DMS53 (cell line): ENCODE results near the gene PLA2G12B.
"Not testable (repeated sequence)": the region's sequence is repeated elsewhere in the genome, so short reads cannot be mapped to it uniquely, and the experiment has no call there.

ENCODE experiments used
- DNase-seq: peaks from one replicate; lab custom pipeline; 2025; lab: John Stamatoyannopoulos, UW

Gene PLA2G12B, protein sequence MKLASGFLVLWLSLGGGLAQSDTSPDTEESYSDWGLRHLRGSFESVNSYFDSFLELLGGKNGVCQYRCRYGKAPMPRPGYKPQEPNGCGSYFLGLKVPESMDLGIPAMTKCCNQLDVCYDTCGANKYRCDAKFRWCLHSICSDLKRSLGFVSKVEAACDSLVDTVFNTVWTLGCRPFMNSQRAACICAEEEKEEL

DNA sequence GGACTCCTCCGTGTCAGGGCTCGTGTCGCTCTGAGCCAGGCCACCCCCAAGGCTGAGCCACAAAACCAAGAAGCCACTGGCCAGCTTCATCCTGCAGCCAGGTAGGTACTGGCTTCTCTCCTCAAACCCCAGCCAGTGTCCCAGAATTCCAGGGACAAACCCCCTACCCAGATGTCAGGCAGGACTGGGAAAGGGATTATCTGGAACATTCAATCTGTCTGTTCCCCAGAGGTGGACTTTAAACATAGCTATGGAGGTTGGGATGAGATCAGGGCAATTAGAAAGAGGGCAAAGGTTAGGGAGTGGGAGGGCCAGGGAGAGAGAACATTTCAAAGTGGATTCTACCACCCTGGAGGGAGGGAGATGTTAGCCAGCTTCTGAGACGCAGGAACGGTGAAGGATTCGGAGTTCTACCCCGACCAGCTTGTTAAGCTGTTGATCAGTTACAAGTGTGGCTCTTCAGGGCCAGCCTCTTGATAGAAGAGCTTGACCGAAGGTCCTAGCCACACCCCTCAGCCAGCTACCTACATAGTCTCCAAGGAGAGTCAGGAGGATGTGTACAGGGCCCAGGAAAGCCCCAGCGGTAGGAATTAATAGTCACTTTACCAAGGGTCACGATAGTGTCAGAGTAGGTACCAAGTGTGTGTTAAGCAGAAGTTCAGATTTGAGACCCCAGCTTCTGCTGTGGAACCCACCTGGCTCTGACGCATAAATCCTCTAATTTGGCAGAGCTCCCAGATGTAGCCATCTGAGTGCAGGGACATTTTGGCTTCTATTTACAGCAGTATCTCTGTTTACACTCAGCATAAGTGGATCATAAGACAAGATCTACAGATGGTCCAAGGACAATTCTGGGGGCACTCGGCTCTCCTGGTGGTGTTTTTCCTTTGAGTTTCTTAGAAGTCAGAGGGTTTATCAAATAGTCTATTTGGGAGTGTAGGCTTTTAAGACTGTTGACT, at the start of gene PLA2G12B:
PLA2G12B (minus strand) TSS at position 211 of the 959 bp plus-strand sequence; CDS start at position 90, 121 bp downstream.
- peak; percentile 86 for DNase-seq

DNA sequence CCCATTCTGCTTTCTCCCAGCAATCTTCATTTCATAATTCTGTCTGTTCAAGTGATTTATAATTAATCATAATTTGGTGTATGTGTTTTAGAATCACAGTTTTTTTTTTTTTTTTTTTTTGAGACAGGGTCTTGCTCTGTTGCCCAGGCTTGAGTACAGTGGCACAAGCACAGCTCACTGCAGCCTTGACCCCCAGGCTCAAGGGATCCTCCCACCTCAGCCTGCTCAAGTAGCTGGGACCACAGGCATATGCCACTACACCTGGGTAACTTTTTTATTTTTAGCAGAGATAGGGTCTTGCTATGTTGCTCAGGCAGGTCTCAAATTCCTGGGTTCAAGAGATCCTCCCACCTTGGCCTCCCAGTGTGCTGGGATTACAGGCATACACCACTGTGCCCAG, 49.2 kb upstream of the PLA2G12B start:
- no peak for DNase-seq

DNA sequence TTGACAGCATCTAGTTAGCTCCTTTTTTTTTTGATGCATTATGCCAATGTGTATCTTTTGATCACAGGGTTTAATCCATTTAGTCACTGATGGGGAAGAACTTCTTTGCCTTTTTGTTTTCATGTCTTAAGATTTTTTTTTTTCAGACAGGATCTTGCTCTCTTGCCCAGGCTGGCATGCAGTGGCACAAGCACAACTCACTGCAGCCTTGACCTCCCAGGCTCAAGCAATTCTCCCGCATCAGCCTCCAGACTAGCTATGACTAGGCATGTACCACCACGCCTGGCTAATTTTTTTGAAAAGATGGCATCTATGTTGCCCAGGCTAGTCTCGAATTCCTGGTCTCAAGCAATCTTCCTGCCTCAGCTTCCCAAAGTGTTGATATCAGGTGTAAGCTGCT, 46.4 kb upstream of the PLA2G12B start:
- DNase-seq = no peak

DNA sequence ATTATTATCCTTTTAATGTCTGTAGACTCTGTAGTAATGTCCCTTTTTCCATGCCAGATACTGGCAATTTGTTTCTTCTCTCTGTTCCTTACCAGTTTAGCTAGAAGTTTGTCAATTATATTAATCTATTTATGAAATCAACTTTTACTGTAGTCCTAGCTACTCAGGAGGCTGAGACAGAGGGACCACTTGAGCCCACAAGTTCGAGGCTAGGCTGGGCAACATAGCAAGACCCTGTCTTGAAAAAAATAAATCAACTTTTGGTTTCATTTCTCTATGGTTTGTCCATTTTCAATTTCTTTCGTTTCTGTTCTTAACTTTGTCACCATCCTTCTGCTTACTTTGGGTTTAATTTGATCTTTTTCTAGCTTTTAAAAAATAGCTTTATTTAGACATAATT, 42.5 kb upstream of the PLA2G12B start:
- no peak for DNase-seq

DNA sequence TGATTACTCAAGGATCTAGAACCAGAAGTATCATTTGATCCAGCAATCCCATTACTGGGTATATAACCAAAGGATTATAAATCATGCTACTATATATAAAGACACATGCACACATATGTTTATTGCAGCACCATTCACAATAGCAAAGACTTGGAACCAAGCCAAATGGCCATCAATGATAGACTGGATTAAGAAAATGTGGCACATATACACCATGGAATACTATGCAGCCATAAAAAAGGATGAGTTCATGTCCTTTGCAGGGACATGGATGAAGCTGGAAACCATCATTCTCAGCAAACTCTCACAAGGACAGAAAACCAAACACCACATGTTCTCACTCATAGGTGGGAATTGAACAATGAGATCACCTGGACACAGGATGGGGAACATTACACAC, 40.9 kb upstream of the PLA2G12B start:
- not testable (repeated sequence) for DNase-seq

DNA sequence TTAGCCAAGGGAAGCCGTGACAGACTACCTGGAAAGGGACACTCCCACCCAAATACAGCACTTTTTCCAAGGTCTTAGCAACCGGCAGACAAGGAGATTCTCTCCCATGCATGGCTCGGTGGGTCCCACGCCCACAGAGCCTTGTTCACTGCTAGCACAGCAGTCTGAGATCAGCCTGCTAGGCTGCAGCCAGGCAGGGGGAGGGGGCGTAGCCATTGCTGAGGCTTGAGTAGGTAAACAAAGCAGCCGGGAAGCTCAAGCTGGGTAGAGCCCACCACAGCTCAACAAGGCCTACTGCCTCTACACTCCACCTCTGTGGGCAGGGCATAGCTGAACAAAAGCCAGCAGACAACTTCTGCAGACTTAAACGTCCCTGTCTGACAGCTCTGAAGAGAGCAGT, 35.2 kb upstream of the PLA2G12B start:
- not testable (repeated sequence) for DNase-seq

DNA sequence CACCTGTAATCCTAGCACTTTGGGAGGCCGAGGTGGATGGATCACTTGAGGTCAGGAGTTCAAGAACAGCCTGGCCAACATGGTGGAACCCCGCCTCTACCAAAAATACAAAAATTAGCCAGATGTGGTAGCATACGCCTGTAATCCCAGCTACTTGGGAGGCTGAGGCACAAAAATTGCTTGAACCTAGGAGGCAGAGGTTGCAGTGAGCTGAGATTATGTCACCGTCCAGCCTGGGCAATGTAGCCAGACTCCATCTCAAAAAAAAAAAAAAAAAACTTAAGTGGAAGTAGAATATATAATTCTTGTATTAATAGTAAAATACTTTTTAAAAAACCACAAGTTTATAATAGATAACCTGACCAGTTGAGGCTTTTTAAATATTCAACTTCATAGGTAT, 30.0 kb upstream of the PLA2G12B start:
- not testable (repeated sequence) for DNase-seq

DNA sequence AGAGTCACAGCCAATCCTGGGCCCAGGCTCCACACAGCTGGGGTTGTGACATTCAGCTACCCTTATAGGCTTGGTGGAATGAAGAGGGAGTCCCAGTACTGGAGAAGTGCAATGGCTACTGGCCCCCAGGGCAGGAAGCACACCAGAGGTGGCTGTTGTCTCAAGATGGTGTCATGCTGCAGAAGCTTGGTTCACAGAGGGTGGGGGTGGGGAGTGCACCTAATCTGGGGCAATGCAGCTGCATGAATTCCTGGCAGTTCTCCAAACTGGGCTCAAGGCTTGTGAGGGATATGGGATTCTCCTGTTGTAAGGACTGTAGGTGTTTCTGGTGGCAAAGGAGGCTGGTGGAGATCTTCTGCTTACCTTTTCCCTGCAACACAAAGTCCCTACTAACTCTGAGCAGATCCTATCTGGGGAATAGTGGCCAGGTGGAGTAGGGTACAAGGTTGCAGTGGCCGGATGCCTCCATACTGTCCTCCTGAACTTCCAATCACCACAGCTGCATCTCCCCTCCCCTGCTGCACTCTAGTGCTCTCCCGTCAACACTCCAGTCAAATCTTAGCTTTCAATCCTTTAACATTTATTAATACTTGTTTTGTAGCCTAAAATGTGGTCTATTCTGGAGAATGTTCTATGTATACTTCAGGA, 27.4 kb upstream of the PLA2G12B start:
- peak; percentile 26 for DNase-seq

DNA sequence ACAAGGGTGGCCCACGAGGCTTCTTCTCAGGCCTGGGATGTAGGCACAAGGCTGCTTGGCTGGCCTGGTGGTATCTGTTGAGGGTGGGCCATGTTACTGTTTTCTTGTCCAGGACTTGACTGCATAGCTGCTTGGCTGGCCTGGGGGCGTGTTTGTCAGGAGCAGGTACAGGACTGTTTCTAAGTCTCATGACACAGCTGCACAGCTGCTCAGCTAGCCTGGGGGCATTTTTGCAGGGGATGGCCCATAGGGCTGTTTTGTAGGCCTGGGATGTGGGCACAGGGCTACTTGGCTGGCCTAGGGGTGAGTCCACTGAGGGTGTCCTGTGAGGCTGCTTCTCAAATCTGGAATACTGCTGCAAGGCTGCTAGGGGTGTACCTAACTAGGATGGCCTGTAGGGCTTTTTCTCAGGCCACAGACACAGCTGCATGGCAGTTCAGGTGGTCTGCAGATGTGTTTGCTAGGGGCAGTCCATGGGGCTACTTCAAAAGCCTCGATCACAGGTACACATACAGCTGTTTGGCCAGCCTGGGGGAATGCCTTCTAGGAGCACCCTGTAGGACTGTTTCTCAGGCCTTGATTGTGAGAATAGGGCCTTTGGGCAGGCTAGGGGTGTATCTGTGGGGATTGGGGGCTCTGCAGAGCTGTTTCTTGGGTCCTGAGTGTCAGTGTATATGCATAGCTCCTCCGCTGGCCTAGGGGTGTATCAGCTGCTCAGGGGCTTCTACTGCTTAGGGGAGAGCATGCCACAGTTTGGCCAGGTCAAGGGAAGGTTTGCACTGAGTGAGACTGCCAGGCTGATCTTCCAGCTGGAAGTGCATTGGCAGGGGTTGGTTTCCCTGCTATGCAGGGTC, 26.6 kb upstream of the PLA2G12B start:
- DNase-seq = no peak

DNA sequence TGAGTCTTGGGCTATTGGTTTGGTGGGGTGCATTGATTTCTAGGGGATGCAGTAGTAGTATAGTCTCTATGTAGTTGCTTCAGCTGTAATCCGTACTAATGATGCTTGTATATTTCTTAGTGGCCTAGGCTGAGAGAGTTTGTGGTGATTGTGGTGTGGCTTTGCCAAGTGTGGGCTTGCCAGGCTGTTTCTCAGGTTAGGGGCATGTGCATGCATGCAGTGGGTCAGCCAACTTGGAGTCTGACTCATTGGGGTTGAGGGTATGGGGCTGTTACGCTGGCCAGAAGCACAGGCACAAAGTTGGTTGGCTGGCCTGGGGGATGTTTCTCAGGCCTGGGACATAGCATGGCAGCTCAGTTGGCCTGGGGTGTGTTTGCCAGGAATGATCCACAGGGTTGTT, 25.7 kb upstream of the PLA2G12B start:
- no peak for DNase-seq

DNA sequence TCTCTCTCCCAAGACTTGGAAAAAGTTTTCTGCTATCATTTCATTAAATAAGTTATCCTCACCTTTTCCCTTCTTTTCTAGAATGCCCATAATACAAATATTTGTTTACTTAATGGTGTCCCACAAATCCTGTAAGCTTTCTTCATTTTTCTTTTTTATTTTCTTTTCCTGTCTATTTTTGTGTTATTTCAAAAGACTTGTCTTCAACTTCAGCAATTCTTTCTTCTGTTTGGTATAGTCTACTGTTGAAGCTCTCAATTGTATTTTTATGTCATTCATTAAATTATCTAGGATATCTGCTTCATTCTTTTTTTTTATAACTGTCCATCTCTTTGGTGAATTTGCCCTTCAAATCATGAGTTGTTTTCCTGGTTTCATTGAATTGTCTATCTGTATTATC, 25.1 kb upstream of the PLA2G12B start:
- DNase-seq = no peak

DNA sequence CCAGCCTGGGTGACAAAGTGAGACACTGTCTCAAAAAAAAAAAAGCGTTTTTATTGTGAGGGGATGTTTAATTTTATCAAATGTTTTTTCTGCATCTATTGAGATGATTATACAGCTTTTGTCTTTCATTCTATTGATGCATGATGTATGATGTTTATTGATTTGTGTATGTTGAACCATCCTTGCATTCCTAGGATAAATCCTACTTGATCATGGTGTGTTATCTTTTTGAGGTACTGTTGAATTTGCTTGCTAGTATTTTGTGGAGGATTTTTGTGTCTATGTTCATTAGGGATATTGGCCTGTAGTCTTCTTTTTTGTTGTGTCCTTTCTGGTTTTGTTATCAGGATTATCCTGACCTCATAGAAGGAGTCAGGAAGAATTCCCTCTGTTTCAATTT, 22.3 kb upstream of the PLA2G12B start:
- DNase-seq = no peak

DNA sequence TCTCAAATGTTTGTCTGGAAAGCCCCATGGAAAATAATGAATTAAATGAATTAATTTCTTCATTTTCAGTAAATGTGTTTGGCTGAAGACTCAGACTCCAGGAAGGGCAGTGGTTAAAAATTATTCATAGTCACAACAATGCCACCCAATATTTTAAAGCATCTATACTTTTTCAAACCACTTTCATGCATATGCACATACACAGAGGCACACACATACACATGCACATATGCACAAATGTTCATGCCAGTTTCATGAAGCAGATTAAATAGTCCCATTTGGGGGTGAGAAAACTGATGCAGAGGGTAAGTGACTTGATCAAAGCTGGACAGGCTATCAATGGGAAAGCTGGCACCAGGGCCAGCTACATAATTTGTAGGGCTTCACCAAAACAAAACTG, 1.4 kb upstream of the PLA2G12B start:
- no peak for DNase-seq

DNA sequence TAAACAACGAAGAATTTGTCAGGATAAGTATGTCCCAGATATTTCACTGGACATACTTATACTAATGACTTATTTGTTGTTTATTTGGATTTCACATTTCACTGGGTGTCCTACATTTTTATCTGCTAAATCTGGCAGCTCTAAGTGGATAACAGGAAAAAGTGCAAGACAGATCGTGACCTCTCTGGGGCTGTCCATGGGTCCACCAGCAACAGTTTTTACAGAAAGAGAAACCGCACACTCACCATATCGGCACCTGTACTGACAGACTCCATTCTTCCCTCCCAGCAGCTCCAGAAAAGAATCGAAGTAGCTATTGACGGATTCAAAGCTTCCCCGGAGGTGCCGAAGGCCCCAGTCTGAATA, 393 bp downstream of the PLA2G12B start:
- peak; percentile 58 for DNase-seq

DNA sequence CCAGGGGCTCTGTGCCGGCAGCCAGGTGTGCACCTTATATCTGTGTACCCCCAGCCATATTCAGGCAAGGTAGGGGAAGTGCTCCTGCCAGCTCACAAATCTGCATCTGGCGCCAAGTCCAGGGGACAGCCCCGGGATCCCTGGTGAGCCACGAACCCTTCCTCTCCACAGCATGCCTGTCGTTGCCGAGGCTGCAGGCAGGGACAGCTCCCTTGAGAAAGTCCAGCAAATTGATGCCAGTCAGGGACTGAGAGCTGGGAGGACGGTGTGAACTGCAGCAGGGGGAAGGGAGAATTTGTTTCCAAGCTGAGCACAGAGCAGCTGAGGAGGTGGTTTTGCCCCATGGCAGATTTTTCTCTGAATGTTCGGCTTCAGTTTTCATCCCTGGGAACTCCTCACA, 919 bp downstream of the PLA2G12B start:
- DNase-seq = peak; percentile 70

DNA sequence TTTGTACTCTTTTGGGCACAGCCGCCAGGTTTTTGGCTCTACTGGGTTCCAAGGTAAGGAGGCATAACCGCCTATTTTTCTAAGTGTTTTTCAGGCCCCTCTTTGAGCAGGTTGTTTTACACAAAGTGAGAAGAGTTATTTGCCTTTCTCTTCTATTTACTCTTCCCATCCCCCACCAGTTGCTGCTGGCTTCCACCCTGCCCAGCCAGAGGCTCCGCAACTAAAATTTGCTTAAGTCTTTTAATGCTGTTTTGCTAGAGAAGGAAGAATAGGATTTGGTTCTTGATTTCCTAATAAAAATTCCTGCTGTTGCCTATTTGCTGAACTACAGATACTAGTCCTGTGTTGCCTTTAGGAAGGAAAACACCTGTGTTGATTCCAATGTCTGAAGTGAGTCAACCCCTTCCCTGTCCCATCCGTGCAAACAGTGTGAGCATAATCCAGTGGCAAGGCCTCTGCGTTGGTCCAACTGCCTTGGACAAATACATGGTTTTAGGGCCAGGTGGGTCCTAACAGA, 1.9 kb downstream of the PLA2G12B start:
- peak; percentile 91 for DNase-seq

DNA sequence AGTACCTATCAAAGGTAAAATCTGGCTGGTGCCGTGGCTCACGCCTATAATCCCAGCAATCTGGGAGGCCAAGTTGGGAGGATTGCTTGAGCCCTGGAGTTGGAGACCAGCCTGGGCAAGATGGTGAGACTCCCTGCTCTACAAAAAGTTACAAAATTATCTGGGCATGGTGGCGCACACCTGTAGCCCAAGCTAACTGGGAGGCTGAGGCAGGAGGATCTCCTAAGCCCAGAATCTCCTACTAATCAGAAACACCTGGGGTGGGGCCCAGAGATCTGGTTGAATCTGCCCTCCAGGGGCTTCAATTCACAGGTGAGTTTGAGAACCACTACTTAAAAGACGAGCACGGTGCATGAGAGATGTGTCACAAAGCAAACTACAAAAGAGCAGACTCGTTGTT, 2.4 kb downstream of the PLA2G12B start:
- DNase-seq = peak; percentile 85

DNA sequence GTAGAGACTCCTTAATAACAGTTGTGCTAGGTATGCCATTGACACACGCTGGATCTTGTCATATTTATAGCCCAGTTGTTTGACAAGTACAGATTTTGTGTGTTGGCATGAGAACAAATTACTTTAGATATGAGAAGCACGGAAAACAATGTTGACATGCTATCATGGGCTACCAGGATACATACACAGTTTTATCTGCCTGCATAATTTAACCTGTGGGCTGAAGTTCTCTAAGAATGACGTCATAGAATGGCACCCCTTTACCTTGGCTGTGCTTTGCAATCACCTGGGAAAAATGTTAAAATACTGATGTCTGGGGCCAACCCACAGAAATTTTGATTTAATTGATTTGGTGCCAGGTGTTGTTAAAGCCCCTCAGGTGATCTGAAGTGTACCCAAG, 2.8 kb downstream of the PLA2G12B start:
- DNase-seq = no peak

DNA sequence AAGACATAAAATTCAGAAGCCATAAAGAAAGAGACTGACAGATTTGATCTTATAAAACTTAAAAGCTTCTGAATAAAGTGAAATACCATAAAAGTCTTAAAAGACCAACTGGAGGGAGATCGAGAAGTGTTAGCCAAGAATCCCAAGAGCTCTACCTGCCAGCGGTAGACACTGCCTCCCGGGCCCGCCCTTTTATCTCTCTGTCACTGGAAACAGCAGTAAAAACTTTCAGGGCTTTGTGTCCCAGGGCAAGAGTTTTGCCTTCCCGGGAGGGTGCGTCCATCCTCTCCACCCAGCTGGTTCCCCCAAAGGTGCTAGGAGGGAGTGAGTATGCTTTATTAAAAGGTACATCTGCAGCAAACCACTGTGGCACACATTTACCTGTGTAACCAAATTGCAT, 5.8 kb downstream of the PLA2G12B start:
- DNase-seq = no peak

DNA sequence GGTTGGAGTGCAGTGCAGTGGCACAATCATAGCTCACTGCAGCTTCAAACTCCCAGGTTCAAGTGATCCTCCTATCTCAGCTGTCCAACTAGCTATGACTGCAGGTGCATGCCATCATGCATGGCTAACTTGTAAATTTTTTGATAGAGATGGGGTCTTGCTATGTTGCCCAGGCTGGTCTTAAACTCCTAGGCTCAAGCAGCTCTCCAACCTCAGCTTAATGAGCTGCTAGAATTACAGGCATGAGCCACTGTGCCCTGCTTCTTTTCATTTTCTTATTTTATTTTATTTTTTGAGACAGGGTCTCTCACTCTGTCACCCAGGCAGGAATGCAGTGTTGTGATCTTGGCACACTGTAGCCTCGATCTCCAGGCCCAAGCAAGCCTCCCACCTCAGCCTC, 7.6 kb downstream of the PLA2G12B start:
- no peak for DNase-seq

DNA sequence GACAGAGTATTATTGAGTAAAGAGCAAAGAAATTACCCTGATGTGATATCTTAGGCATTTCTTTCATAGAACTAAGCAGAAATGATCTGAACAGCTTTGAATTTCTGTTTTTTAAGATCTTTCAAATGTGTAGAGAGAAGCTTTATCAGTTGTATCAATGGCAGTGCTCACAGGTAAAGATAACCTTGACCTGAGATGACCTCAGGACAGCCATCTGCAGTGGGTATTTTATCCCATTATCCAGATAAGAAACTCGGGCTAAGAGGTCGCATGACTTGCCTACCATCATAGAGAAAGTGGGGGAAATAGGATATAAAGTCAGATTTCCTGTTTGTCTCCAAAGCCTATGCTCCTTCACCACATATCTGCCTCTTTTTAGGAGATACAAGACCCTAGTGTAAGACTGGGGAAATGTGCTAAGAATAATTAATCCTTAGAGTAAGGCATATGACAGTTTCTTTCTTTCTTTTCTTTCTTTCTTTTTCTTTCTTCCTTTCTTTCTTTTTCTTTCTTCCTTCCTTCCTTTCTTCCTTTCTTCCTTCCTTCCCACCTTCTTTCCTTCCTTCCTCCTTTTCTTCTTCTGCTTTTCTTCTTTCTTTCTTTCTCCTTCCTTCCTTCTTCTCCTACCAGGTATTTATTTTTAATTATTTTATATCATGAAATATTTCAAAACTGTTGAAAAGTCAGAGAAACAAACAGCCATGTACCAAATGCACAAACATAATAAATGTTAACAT, 10.9 kb downstream of the PLA2G12B start:
- no peak for DNase-seq
